H1 (cell line): ENCODE measurements around the gene RIMBP2. TPM values are rescaled to one million over a fixed set of nuclear protein-coding genes. Genes with fewer than 3 reads are reported as not detected.

Experiments
- CTCF ChIA-PET: fragments of 300-600 bp; sonication (Branson Sonifier 250); formaldehyde crosslinking; loops from one replicate; lab custom pipeline; 2021; ENCODE audit not compliant: partially characterized antibody; lab: Charles Lee
- POLR2A ChIA-PET: fragments of 300-600 bp; sonication (Branson Sonifier 250); formaldehyde crosslinking; loops from one replicate; lab custom pipeline; 2021; ENCODE audit warnings: inconsistent platforms; ENCODE audit not compliant: partially characterized antibody; lab: Charles Lee
- DNase-seq, 2 experiments: peaks; one replicate each; pipeline versions ENCODE4 v3.0.0 to v3.0.0-alpha.2; 2010 to 2022; ENCODE audit warnings: low spot score in 2 of 2, low read depth in 1 of 2, mixed read lengths in 1 of 2
- FAIRE-seq: peaks from 2 replicates; lab custom pipeline; 2011; peaks lifted over from hg19 to GRCh38; lab: Jason Lieb, UNC
- H2AFZ ChIP-seq: 2 replicates; pipeline ENCODE4 v1.8.1; 2012; ENCODE audit warnings: low read length, inconsistent platforms
- H2AK5ac ChIP-seq: 2 replicates; pipeline ENCODE4 v1.6.1; 2013; ENCODE audit warnings: low read depth, low read length
- H2BK120ac ChIP-seq: replicated peaks from 2 replicates; pipeline ENCODE3; 2013; ENCODE audit warnings: low read depth, low read length, inconsistent platforms
- H2BK12ac ChIP-seq: 2 replicates; pipeline ENCODE4 v1.6.1; 2013; ENCODE audit warnings: low read depth, low read length
- H2BK15ac ChIP-seq: 2 replicates; pipeline ENCODE4 v1.6.1; 2013; ENCODE audit warnings: low read length
- H2BK20ac ChIP-seq: 2 replicates; pipeline ENCODE4 v1.6.1; 2013; ENCODE audit warnings: low read length
- H2BK5ac ChIP-seq: 2 replicates; pipeline ENCODE4 v1.6.1; 2013; ENCODE audit warnings: low read depth, low read length
- H3K14ac ChIP-seq: 2 replicates; pipeline ENCODE4 v1.6.1; 2013; ENCODE audit warnings: inconsistent platforms; ENCODE audit not compliant: insufficient read length
- H3K18ac ChIP-seq: 2 replicates; pipeline ENCODE4 v1.6.1; 2013; ENCODE audit warnings: low read length; ENCODE audit errors: extremely low read depth
- H3K23ac ChIP-seq: 2 replicates; pipeline ENCODE4 v1.6.1; 2013; ENCODE audit warnings: inconsistent platforms; ENCODE audit not compliant: insufficient read length
- H3K23me2 ChIP-seq: 2 replicates; pipeline ENCODE4 v1.6.1; 2013; ENCODE audit warnings: low read depth, low read length
- H3K27ac ChIP-seq: 2 replicates; pipeline ENCODE4 v1.6.1; 2011; ENCODE audit warnings: low read depth, low read length, inconsistent platforms
- H3K27me3 ChIP-seq, 4 experiments: replicated peaks in 1 of 4; 1 replicate in 1 of 4; 2 replicates in 3 of 4; pipeline versions ENCODE4 v1.6.1 to v1.8.1; 2011 to 2013; ENCODE audit warnings: low read length in 3 of 4, mild to moderate bottlenecking in 3 of 4, inconsistent platforms in 2 of 4, mixed read lengths in 2 of 4, moderate library complexity in 1 of 4; ENCODE audit not compliant: control insufficient read depth in 3 of 4, insufficient read depth in 3 of 4; ENCODE audit errors: extremely low read depth in 1 of 4
- H3K36me3 ChIP-seq, 4 experiments: 2 replicates each; pipeline versions ENCODE4 v1.6.1 to v1.8.1; 2011 to 2013; ENCODE audit warnings: mild to moderate bottlenecking in 4 of 4, low read length in 3 of 4, moderate library complexity in 2 of 4, control low read depth in 1 of 4, inconsistent platforms in 1 of 4; ENCODE audit not compliant: insufficient read depth in 4 of 4, control insufficient read depth in 2 of 4
- H3K4ac ChIP-seq: replicated peaks from 2 replicates; pipeline ENCODE3; 2013; ENCODE audit warnings: low read length, low read depth, mixed read lengths, inconsistent platforms; ENCODE audit not compliant: insufficient read length
- H3K4me1 ChIP-seq, 4 experiments: replicated peaks in 1 of 4; 1 replicate in 1 of 4; 2 replicates in 3 of 4; pipeline versions ENCODE4 v1.6.1 to v1.8.1; 2011 to 2013; ENCODE audit warnings: low read length in 3 of 4, inconsistent platforms in 2 of 4, mixed read lengths in 1 of 4; ENCODE audit not compliant: insufficient read depth in 4 of 4, control insufficient read depth in 3 of 4
- H3K4me2 ChIP-seq, 2 experiments: 2 replicates each; pipeline versions ENCODE4 v1.6.1 to v1.8.1; 2011 to 2013; ENCODE audit warnings: low read depth in 2 of 2, low read length in 2 of 2, control low read depth in 1 of 2, inconsistent platforms in 1 of 2, mild to moderate bottlenecking in 1 of 2; ENCODE audit not compliant: insufficient read depth in 1 of 2
- H3K4me3 ChIP-seq, 4 experiments: fragments of 200-600, 300-600 bp in 1 of 4; sonication (generic), shearing (Covaris generic), sonication (Bioruptor Twin) in 1 of 4; 2 replicates each; pipeline versions ENCODE4 v1.5.1 to v1.8.1; 2011 to 2016; ENCODE audit warnings: low read length in 4 of 4, low read depth in 3 of 4, control low read depth in 2 of 4, inconsistent platforms in 2 of 4, mild to moderate bottlenecking in 2 of 4, mixed read lengths in 1 of 4, moderate library complexity in 1 of 4; ENCODE audit not compliant: insufficient read depth in 2 of 4; ENCODE audit errors: extremely low read depth in 1 of 4
- H3K56ac ChIP-seq: replicated peaks from 2 replicates; pipeline ENCODE3; 2013; ENCODE audit warnings: low read depth, mild to moderate bottlenecking, mixed read lengths, low read length, inconsistent platforms; ENCODE audit not compliant: insufficient read length
- H3K79me1 ChIP-seq: 2 replicates; pipeline ENCODE4 v1.6.1; 2013; ENCODE audit warnings: low read depth, low read length, control low read depth
- H3K79me2 ChIP-seq, 2 experiments: 2 replicates each; pipeline versions ENCODE4 v1.6.1 to v1.8.1; 2012 to 2013; ENCODE audit warnings: low read length in 2 of 2, mild to moderate bottlenecking in 2 of 2, inconsistent platforms in 1 of 2; ENCODE audit not compliant: insufficient read depth in 2 of 2, control insufficient read depth in 1 of 2
- H3K9ac ChIP-seq, 4 experiments: replicated peaks in 1 of 4; 1 replicate in 1 of 4; 2 replicates in 3 of 4; pipeline versions ENCODE4 v1.6.1 to v1.8.1; 2011 to 2013; ENCODE audit warnings: low read depth in 3 of 4, low read length in 3 of 4, control low read depth in 2 of 4, mild to moderate bottlenecking in 2 of 4, moderate library complexity in 2 of 4, inconsistent platforms in 1 of 4; ENCODE audit errors: extremely low read depth in 1 of 4
- H3K9me3 ChIP-seq, 2 experiments: 2 replicates each; pipeline versions ENCODE4 v1.6.1 to v1.8.1; 2012 to 2013; ENCODE audit warnings: mild to moderate bottlenecking in 2 of 2, moderate library complexity in 2 of 2, control low read depth in 1 of 2, inconsistent platforms in 1 of 2, low read depth in 1 of 2, low read length in 1 of 2, mixed read lengths in 1 of 2; ENCODE audit not compliant: insufficient read depth in 2 of 2
- H4K20me1 ChIP-seq, 2 experiments: replicated peaks in 1 of 2; 2 replicates each; pipeline versions ENCODE3 to v1.8.1; 2011 to 2013; ENCODE audit warnings: inconsistent platforms in 2 of 2, low read length in 2 of 2, mild to moderate bottlenecking in 1 of 2; ENCODE audit not compliant: insufficient read depth in 2 of 2, control insufficient read depth in 1 of 2
- H4K5ac ChIP-seq: 2 replicates; pipeline ENCODE4 v1.6.1; 2013; ENCODE audit warnings: low read length, low read depth, mixed read lengths, inconsistent platforms; ENCODE audit not compliant: insufficient read length
- H4K8ac ChIP-seq: 2 replicates; pipeline ENCODE4 v1.8.0; 2013; ENCODE audit warnings: mild to moderate bottlenecking, moderate library complexity, low read length, inconsistent platforms; ENCODE audit not compliant: insufficient read depth; ENCODE audit errors: extremely low read depth
- H4K91ac ChIP-seq: replicated peaks from 2 replicates; pipeline ENCODE3; 2013; ENCODE audit warnings: low read length, mixed read lengths, inconsistent platforms; ENCODE audit not compliant: insufficient read length
- BRCA1 ChIP-seq: IDR thresholded peaks from 2 replicates; pipeline ENCODE4 v1.6.1; 2012; ENCODE audit warnings: low read depth, low read length, improper control_type of control experiment
- CBX8 ChIP-seq: fragments of 300-800, 300-1000 bp; sonication (generic); IDR thresholded peaks from 2 replicates; pipeline ENCODE4 v1.7.1; 2016; ENCODE audit warnings: low read depth, low read length, borderline replicate concordance
- CREB1 ChIP-seq: IDR thresholded peaks from 2 replicates; pipeline ENCODE4 v1.6.1; 2012; ENCODE audit warnings: inconsistent platforms
- CTCF ChIP-seq, 3 experiments: IDR thresholded peaks; 1 replicate in 2 of 3; 2 replicates in 1 of 3; pipeline versions ENCODE4 v1.5.1 to v1.6.1; 2011; ENCODE audit warnings: low read length in 3 of 3, mild to moderate bottlenecking in 3 of 3, inconsistent platforms in 2 of 3, low read depth in 1 of 3, moderate library complexity in 1 of 3; ENCODE audit not compliant: insufficient read depth in 1 of 3; ENCODE audit errors: control extremely low read depth in 1 of 3
- POLR2AphosphoS5 ChIP-seq: IDR thresholded peaks from 2 replicates; pipeline ENCODE4 v1.6.1; 2011; ENCODE audit warnings: low read depth, low read length
- RFX5 ChIP-seq: IDR thresholded peaks from 2 replicates; pipeline ENCODE4 v1.6.1; 2011; ENCODE audit warnings: low read depth, low read length, improper control_type of control experiment, borderline replicate concordance
- RNF2 ChIP-seq: fragments of 200-900, 300-1000 bp; sonication (generic); IDR thresholded peaks from 2 replicates; pipeline ENCODE4 v1.7.1; 2016; ENCODE audit warnings: borderline replicate concordance, low read depth, mild to moderate bottlenecking, antibody characterized with exemption, low read length; ENCODE audit not compliant: poor library complexity, severe bottlenecking; ENCODE audit errors: missing control alignments
- SIN3A ChIP-seq, 2 experiments: IDR thresholded peaks in 1 of 2; conservative IDR thresholded peaks in 1 of 2; 2 replicates each; pipeline ENCODE4 v1.6.1; 2011 to 2012; ENCODE audit warnings: low read length in 2 of 2, improper control_type of control experiment in 1 of 2, low read depth in 1 of 2, mild to moderate bottlenecking in 1 of 2
- TAF1 ChIP-seq: IDR thresholded peaks from 2 replicates; pipeline ENCODE4 v1.6.1; 2011; ENCODE audit warnings: mild to moderate bottlenecking, low read depth, low read length
- TEAD4 ChIP-seq: IDR thresholded peaks from 2 replicates; pipeline ENCODE4 v1.6.1; 2012; ENCODE audit warnings: low read depth, low read length, inconsistent platforms, mixed read lengths
- WGBS, 2 experiments: shearing (Covaris generic) in 1 of 2; methylation state at CpG; one replicate each; pipeline versions ENCODE4 v1.1.6 to v1.1.7; 2013 to 2015; ENCODE audit warnings: low lambda C conversion rate in 2 of 2, mixed read lengths in 2 of 2, inconsistent platforms in 1 of 2, low coverage in 1 of 2, missing lambda C conversion rate in 1 of 2; ENCODE audit not compliant: insufficient replicate concordance in 2 of 2, insufficient coverage in 1 of 2, insufficient read length in 1 of 2; ENCODE audit errors: extremely low coverage in 1 of 2, missing lambda C conversion rate in 1 of 2; 5-methylcytosine and 5-hydroxymethylcytosine counted together
- polyA plus RNA-seq, 7 experiments: library from polyadenylated mRNA; depleted of rRNA in 3 of 7; stranded (reverse) in 5 of 7; unstranded in 2 of 7; fragments of >200 nt in 5 of 7; fragments of 200-250 nt in 2 of 7; gene quantifications; 1 replicate in 5 of 7; 2 replicates in 1 of 7; 4 replicates in 1 of 7; pipeline versions ENCODE4 v1.2.1 to v1.2.3, GENCODE V29; 2011 to 2013; ENCODE audit warnings: missing spikeins in 2 of 7, mixed read lengths in 2 of 7
- total RNA-seq: library from RNA; stranded (reverse); fragmentation: NEBNext Ultra II Directional; extraction: Animal tissue kit (Norgen Biotek cat#: 25700); gene quantifications from 2 replicates; pipeline ENCODE4 v1.2.1, GENCODE V29; 2021

Gene RIMBP2
- total and polyA plus RNA-seq, 2 of the 8 experiments (the other 6 are each of a cell fraction or from before 2014, with no cell fraction given): 0.18 to 0.65 TPM

- Histone ChIP-seq H3K23ac (no peak overlapping the region), H2BK12ac (no peak overlapping the region), H3K23me2 (no peaks in the 10 kb centered on the region), H3K79me2 (no peaks in the 10 kb centered on the region), H4K20me1 (no peaks in the 10 kb centered on the region), H2AK5ac (no peak overlapping the region), H3K27ac (no peak overlapping the region), H2BK5ac (no peak overlapping the region), H3K36me3 (no peaks in the 10 kb centered on the region), H3K9ac (no peak overlapping the region), H3K27me3 (no peaks in the 10 kb centered on the region), H3K4me3 (no peak overlapping the region), H3K4ac (no peak overlapping the region), H2BK20ac (no peak overlapping the region), H3K14ac (no peak overlapping the region), H2BK15ac (no peak overlapping the region), H2AFZ (no peak overlapping the region), H3K18ac (no peak overlapping the region), H3K9me3 (peaks cover 11 to 15% of the 10 kb centered on the region in 2 experiments), H3K56ac (no peak overlapping the region), H3K4me2 (no peak overlapping the region), H4K91ac (no peak overlapping the region), H4K8ac (no peak overlapping the region), H3K4me1 (no peaks in the 10 kb centered on the region), H2BK120ac (no peak overlapping the region), H4K5ac (no peak overlapping the region), H3K79me1 (no peaks in the 10 kb centered on the region)
- 84% methylated on average over 15 of the region's 15 CpGs; no CpG with 5 or more reads in 1 of the 2 experiments for WGBS, 2 experiments
- ChIA-PET CTCF (interaction anchor here (0.9 to 2.3 kb wide), 2 partner anchors 10 to 75 kb away, joined by 3 to 6 read pairs; no protein-coding TSS in a partner anchor), POLR2A (no interaction called here)
- DNase-seq (no peak), FAIRE-seq (no peak)
- TF ChIP-seq POLR2AphosphoS5 (no peak), CREB1 (no peak), SIN3A (conservative IDR thresholded peaks at IDR 0.05 in 1 of 2, IDR thresholded peaks at IDR 0.05 in 1 of 2; ENCODE audit: low read depth in 1 of 2, low read length in 2 of 2) (no peak), CTCF (IDR thresholded peaks at IDR 0.05; ENCODE audit: control extremely low read depth in 1 of 3, insufficient read depth in 1 of 3, low read depth in 1 of 3, low read length in 3 of 3) (no peak), TAF1 (no peak), TEAD4 (no peak), CBX8 (no peak), BRCA1 (no peak), RFX5 (no peak), RNF2 (no peak)
These were observed 43.8 kb downstream of the RIMBP2 start for GRCh38 chr12:130672089-130672820.
